Testis (tissue), 2 donors: Measurements from ENCODE around the gene MPO.

Experiments used
- CTCF ChIP-seq, 3 experiments: fragments of 450-650 bp in 2 of 3; fragments of 200-600 bp in 1 of 3; sonication (generic) in 1 of 3; IDR thresholded peaks; one replicate each; pipeline ENCODE4 v1.5.1; 2016 to 2019; ENCODE audit warnings: antibody characterized with exemption in 3 of 3, mild to moderate bottlenecking in 2 of 3, moderate library complexity in 1 of 3
- POLR2A ChIP-seq: fragments of 450-650 bp; IDR thresholded peaks from one replicate; pipeline ENCODE4 v1.6.1; 2017; ENCODE audit warnings: antibody characterized with exemption, mild to moderate bottlenecking, moderate library complexity

GRCh38 chr17:58278661-58279015, 2.1 kb downstream of the MPO start:
- TF ChIP-seq CTCF (IDR thresholded peaks at IDR 0.05) (no peak), POLR2A (no peak)
